Measurements from ENCODE around the gene NXN. TPM values are rescaled to one million over a fixed set of nuclear protein-coding genes. Genes with fewer than 3 reads are reported as not detected.

The NXN gene
- polyA plus RNA-seq, 1 of the 3 experiments (the other 2 are of a cell fraction) = 23.9 TPM

DNA sequence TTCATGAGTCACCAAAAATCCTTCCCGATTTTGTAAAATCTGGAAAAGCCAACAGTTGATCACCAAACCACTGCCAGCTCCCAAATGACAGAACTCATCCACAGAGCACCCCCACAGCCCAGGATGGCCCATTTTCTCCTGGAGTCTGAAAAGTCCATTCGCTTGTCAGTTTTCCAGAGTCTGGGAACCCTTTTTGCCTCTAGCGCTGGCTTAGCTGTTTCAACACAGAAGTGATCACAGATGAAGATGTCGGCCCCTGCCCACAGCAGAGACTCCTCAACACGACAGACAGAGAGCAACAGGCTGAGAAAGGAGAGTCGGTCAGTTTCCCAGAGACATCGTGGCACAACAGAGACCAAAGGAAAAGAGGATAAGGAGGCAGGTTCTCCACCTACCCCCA, 66.4 kb downstream of the NXN start:
- H3K9ac ChIP-seq = no peak overlapping the region
- H3K9me2 ChIP-seq = no peaks in the 10 kb centered on the region
- no peak for DNase-seq
- no peak overlapping the region for H3K4me2 ChIP-seq
- ChIA-PET POLR2A (no interaction called here), CTCF (no interaction called here)
- WGBS (ENCODE audit: low lambda C conversion rate) = 63% methylated on average over 7 of the region's 7 CpGs
- no peak for TF ChIP-seq MEF2A (IDR thresholded peaks at IDR 0.05; ENCODE audit: borderline replicate concordance, low read depth)
- TF ChIP-seq EP300 (IDR thresholded peaks at IDR 0.05; ENCODE audit: borderline replicate concordance in 1 of 2, low read depth in 1 of 2, low read length in 1 of 2) = no peak
- TF ChIP-seq, protein P1, sequence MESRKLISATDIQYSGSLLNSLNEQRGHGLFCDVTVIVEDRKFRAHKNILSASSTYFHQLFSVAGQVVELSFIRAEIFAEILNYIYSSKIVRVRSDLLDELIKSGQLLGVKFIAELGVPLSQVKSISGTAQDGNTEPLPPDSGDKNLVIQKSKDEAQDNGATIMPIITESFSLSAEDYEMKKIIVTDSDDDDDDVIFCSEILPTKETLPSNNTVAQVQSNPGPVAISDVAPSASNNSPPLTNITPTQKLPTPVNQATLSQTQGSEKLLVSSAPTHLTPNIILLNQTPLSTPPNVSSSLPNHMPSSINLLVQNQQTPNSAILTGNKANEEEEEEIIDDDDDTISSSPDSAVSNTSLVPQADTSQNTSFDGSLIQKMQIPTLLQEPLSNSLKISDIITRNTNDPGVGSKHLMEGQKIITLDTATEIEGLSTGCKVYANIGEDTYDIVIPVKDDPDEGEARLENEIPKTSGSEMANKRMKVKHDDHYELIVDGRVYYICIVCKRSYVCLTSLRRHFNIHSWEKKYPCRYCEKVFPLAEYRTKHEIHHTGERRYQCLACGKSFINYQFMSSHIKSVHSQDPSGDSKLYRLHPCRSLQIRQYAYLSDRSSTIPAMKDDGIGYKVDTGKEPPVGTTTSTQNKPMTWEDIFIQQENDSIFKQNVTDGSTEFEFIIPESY (IDR thresholded peaks at IDR 0.05; ENCODE audit: borderline replicate concordance, low read depth) = no peak
- no peak for TF ChIP-seq GABPA (IDR thresholded peaks at IDR 0.05; ENCODE audit: low read depth)
- no peak for TF ChIP-seq NFIC (IDR thresholded peaks at IDR 0.05; ENCODE audit: borderline replicate concordance)
- no peak for TF ChIP-seq SMC3 (IDR thresholded peaks at IDR 0.05; ENCODE audit: low read depth, low read length)
- TF ChIP-seq, protein P2, sequence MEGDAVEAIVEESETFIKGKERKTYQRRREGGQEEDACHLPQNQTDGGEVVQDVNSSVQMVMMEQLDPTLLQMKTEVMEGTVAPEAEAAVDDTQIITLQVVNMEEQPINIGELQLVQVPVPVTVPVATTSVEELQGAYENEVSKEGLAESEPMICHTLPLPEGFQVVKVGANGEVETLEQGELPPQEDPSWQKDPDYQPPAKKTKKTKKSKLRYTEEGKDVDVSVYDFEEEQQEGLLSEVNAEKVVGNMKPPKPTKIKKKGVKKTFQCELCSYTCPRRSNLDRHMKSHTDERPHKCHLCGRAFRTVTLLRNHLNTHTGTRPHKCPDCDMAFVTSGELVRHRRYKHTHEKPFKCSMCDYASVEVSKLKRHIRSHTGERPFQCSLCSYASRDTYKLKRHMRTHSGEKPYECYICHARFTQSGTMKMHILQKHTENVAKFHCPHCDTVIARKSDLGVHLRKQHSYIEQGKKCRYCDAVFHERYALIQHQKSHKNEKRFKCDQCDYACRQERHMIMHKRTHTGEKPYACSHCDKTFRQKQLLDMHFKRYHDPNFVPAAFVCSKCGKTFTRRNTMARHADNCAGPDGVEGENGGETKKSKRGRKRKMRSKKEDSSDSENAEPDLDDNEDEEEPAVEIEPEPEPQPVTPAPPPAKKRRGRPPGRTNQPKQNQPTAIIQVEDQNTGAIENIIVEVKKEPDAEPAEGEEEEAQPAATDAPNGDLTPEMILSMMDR (IDR thresholded peaks at IDR 0.05) = no peak
- no peak for TF ChIP-seq TAF1 (IDR thresholded peaks at IDR 0.05; ENCODE audit: borderline replicate concordance, low read depth, low read length)
- no peak for TF ChIP-seq YY1 (IDR thresholded peaks at IDR 0.05; ENCODE audit: low read depth)
- no peak for TF ChIP-seq RFX5 (IDR thresholded peaks at IDR 0.05; ENCODE audit: low read length)
- TF ChIP-seq, protein P3, sequence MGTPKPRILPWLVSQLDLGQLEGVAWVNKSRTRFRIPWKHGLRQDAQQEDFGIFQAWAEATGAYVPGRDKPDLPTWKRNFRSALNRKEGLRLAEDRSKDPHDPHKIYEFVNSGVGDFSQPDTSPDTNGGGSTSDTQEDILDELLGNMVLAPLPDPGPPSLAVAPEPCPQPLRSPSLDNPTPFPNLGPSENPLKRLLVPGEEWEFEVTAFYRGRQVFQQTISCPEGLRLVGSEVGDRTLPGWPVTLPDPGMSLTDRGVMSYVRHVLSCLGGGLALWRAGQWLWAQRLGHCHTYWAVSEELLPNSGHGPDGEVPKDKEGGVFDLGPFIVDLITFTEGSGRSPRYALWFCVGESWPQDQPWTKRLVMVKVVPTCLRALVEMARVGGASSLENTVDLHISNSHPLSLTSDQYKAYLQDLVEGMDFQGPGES (IDR thresholded peaks at IDR 0.05; ENCODE audit: low read depth, low read length) = no peak
- TF ChIP-seq, protein P4, sequence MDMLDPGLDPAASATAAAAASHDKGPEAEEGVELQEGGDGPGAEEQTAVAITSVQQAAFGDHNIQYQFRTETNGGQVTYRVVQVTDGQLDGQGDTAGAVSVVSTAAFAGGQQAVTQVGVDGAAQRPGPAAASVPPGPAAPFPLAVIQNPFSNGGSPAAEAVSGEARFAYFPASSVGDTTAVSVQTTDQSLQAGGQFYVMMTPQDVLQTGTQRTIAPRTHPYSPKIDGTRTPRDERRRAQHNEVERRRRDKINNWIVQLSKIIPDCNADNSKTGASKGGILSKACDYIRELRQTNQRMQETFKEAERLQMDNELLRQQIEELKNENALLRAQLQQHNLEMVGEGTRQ (IDR thresholded peaks at IDR 0.05; ENCODE audit: borderline replicate concordance, low read depth, low read length) = no peak
- TF ChIP-seq, protein P5, sequence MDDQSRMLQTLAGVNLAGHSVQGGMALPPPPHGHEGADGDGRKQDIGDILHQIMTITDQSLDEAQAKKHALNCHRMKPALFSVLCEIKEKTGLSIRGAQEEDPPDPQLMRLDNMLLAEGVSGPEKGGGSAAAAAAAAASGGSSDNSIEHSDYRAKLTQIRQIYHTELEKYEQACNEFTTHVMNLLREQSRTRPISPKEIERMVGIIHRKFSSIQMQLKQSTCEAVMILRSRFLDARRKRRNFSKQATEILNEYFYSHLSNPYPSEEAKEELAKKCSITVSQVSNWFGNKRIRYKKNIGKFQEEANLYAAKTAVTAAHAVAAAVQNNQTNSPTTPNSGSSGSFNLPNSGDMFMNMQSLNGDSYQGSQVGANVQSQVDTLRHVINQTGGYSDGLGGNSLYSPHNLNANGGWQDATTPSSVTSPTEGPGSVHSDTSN (IDR thresholded peaks at IDR 0.05) = no peak
- no peak for TF ChIP-seq FOXJ3 (CRISPR knock-in tag; IDR thresholded peaks at IDR 0.05)
- no peak for TF ChIP-seq FOSL2 (IDR thresholded peaks at IDR 0.05; ENCODE audit: borderline replicate concordance, low read depth)
- TF ChIP-seq FOXM1 (IDR thresholded peaks at IDR 0.05; ENCODE audit: low read depth) = no peak
- H3K79me2 ChIP-seq (ENCODE audit: insufficient read depth) = 0 out of 2 replicates have a peak, but pooled peaks cover under 1% of the 10 kb centered on the region
- H3F3A ChIP-seq (replicated peaks; ENCODE audit: insufficient read depth) = peaks cover 5% of the 10 kb centered on the region
- no peak overlapping the region for H3K27ac ChIP-seq (ENCODE audit: low read depth in 2 of 2, low read length in 1 of 2)
- H3K4me1 ChIP-seq (ENCODE audit: control insufficient read depth in 1 of 2, insufficient read depth in 2 of 2, low read depth in 1 of 2, low read length in 1 of 2) = no peaks in the 10 kb centered on the region; a peak in 1 of 4 replicates
- no peak overlapping the region for H2AFZ ChIP-seq (ENCODE audit: low read depth)
- no peak overlapping the region for H3K4me3 ChIP-seq (ENCODE audit: low read depth in 2 of 2, low read length in 1 of 2)
- H4K20me1 ChIP-seq (ENCODE audit: insufficient read depth) = no peaks in the 10 kb centered on the region
- no peaks in the 10 kb centered on the region for H3K36me3 ChIP-seq (replicated peaks in 1 of 2; ENCODE audit: control insufficient read depth in 1 of 2, insufficient read depth in 2 of 2, low read length in 1 of 2)
- no peaks in the 10 kb centered on the region; the same call in 1 of the 2 replicates for H3K9me3 ChIP-seq
- peaks cover 14% of the 10 kb centered on the region; the same call in 1 of the 2 replicates for H3K27me3 ChIP-seq (ENCODE audit: insufficient read depth)
